SH-SY5Y (cell line): ENCODE results near the gene FOXO4.

Experiments
- GATA2 ChIP-seq: IDR thresholded peaks from 2 replicates; pipeline ENCODE4 v1.6.1; 2011; ENCODE audit warnings: mild to moderate bottlenecking, low read depth, low read length
- GATA3 ChIP-seq: IDR thresholded peaks from 2 replicates; pipeline ENCODE4 v1.6.1; 2011; ENCODE audit warnings: low read depth, mild to moderate bottlenecking, low read length, moderate library complexity

The FOXO4 gene, protein sequence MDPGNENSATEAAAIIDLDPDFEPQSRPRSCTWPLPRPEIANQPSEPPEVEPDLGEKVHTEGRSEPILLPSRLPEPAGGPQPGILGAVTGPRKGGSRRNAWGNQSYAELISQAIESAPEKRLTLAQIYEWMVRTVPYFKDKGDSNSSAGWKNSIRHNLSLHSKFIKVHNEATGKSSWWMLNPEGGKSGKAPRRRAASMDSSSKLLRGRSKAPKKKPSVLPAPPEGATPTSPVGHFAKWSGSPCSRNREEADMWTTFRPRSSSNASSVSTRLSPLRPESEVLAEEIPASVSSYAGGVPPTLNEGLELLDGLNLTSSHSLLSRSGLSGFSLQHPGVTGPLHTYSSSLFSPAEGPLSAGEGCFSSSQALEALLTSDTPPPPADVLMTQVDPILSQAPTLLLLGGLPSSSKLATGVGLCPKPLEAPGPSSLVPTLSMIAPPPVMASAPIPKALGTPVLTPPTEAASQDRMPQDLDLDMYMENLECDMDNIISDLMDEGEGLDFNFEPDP

DNA sequence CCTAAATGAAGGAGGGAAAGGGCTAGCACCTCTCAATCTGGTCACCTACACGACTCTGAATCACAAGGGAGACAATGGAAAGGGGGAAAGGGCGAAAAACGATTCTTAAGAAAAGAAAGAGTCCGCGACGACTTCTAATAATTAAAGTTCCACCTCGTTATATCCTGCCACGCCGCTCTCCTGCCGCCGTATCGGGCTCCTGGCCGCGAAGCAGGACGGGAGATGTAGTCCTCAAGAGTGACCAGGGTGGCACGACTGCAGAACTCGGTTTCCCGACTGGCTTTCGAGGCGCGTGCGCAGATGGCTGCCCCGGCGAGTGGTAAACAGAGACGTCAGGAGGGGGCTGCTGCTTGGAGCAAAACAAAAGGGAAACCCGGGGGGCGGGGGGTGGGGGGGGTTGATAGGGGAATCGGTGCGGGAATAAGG is at the start of gene FOXO4:
TSS of gene FOXO4 (plus strand) at position 297 of the 426 bp plus-strand sequence. CDS start 678 bp downstream, outside the sequence.
- TF ChIP-seq GATA3: no peak
- TF ChIP-seq GATA2: no peak

DNA sequence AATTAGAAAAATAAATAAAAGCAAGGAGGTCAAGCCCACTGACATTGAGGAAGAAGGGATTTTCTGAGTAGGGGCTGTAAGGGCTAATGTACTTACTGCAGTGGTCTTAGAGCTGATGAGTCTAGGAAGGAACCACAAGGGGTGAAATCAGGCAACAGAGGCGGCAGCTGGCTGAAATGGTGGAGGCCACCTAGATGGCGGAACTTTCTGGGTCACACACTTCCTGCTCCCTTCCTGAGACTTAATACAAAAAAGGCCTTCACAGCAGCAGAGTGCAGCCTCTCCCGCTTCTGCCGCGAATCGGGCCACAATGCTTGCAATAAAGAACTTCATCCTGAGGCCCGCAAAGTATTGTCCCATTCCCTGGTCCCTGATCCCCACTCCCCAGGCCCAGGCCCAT is 42.9 kb upstream of the FOXO4 start:
- no peak for TF ChIP-seq GATA3
- no peak for TF ChIP-seq GATA2

DNA sequence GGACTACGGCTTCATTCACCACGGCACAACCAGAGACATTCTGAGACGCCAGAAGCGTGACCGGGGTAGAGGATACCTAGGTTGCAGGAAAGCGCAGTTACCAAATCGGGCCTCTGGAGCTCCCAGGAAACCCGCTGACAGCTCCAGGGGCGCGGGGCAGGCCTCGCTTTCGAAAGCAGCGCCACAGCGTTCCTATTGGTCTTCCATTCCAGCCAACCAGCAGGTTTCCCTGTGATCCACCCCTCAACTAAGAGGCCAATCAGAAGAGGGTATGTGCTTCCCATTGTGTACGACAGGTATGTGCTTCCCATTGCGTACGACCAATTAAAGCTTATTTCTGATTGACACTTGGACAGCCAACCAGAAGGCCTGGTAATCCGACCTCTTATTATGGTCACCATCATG is 42.4 kb upstream of the FOXO4 start:
- TF ChIP-seq GATA2 (no peak), GATA3 (no peak)

DNA sequence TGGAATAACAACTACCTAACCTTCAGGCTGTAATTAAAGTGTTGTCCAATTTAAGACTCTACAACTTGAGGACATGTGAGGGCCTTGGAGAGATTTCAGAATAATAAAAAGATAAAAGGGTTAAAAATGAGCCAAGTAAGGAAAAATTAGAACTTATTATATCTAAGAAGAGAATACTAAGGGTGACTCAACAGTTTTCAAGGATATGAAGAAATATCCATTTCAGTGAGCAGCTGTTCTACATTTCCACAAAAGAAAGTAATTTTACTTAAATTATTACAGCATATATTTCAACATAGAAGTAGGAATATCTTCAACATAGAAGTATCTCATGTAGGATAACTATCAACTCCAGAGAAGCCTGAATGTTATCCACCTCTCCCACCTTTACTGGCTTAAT is 38.8 kb upstream of the FOXO4 start:
- TF ChIP-seq GATA2 (no peak), GATA3 (no peak)

DNA sequence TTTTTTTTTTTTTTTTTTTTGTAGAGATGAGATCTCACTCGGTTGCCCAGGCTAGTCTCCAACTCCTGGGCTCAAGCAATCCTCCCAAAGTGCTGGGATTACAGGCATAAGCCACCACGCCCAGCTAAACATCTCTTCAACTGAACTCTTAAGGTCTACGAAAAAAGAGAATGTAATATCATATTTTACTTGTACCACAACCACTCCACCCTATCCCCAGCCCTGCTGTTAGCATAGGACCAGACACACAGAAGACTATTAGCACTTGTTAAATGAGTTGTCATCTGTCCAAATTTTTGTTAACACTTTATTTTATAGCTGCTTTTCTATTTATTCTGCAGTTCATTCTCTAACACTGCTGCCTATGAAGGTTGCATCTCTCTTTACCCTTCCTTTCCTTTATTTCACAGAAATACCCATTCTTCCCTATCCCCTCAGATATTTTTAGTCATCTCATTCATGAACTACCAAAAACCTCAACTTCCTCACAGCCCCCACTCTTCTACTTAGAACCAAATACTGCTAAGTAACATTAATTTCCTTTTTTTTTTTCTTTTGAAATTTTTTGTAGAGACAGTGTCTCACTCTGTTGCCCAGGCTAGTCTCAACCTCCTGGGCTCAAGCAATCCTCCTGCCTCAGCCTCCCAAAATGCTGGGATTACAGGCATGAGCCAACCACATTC is 37.7 kb upstream of the FOXO4 start:
- no peak for TF ChIP-seq GATA2
- no peak for TF ChIP-seq GATA3

DNA sequence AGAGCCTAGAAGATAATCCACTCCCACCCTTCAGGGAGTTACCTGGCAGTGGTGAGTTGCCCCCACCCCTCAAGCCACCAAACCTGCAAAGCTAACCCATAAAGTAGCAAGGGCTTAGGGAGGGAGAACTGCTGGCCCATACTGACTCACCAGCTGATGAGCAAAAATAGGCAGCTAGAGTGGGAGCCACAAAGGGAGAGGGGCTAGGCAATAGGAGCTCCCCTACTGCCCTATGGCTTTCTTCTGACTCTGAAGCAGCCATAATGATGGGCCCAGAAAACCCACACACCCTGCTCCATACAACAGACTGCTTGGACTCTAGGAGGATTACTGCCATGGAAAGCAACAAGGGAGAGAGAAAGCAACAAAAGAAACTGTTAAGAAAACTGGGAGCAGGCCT is 35.5 kb upstream of the FOXO4 start:
- no peak for TF ChIP-seq GATA2
- TF ChIP-seq GATA3: no peak

DNA sequence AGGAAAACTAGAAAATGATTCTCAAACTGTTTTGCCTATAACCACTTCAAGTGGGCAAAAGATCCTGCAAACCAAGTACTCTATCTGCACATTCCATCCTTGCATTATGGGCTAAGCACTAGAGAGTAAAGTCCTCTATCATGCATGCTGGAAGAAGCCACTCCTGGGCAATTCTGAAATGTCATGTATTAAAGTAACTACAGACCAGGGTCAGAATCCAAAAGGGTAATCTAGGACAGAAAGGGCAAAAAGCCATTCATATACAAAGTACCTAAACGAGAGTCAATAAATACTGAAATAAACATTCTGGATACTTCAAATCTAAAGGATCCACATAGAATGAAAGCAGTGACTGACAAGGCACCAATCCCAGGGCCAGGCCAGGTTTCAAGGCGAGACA is 28.6 kb upstream of the FOXO4 start:
- TF ChIP-seq GATA2: no peak
- TF ChIP-seq GATA3: no peak

DNA sequence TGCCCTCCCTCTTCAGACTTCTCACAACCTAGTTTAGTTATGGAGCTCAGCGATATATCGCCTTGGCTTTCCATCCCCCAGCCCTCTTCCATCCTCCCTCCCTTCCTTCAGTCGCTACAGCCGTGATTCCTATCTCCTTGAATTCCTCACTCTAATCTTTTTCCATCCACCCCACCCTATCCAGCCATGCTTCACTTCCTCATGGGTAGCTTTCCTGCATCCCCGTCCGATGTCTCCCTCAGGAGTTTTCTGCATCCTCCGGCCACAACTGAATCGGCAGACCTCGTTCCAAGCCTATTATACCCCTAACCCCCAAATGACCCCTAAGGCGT is 28.0 kb upstream of the FOXO4 start:
- TF ChIP-seq GATA2 (no peak), GATA3 (no peak)

DNA sequence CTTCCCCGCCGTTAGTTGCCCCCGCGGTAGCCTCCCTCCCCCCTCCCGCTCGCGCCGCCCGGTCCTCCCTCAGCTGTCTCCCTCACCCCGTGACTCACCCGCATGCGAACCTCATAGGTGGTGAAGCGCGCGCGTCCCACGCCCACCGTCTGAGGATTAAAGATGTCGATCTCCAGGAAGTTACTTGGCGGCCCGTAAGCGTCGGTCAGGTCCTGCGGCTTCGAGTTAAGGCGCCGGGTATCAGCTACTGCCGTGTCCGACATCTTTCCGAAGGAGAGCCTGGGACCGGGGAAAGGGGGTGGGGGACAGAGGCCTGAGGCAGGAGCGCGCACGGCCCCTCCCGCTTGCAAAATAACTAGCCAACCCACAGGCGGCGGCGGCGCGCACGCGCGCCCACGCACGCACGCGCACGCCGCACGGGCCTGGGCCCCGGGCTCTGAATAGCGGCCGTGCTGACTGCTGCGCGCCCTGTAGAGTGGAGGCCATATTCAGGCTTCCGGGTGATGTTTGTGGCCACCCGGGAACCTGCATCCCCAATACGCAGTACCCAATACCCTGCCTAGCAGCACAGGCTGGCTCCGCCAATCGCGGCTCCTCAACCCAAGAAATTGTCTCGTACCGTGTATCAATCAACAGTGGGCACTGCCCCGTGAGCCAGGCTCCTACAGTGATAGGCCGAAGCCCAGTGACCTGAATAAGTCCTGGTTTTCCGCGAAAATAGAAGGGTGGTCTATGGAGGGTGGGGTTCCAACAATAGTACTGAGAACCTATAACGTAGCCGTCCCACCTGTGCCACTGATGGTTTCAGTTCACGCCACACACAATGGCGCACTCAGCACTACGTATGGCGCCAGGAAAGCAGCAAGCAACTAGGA is 27.4 kb upstream of the FOXO4 start, which contains the start of gene SNX12:
TSS of gene SNX12 (minus strand) at position 291 of the 875 bp plus-strand sequence. CDS start at position 263, 28 bp downstream.
- no peak for TF ChIP-seq GATA3
- 0 out of 2 replicates have a peak, but pooled peaks have one; percentile 18 for TF ChIP-seq GATA2

DNA sequence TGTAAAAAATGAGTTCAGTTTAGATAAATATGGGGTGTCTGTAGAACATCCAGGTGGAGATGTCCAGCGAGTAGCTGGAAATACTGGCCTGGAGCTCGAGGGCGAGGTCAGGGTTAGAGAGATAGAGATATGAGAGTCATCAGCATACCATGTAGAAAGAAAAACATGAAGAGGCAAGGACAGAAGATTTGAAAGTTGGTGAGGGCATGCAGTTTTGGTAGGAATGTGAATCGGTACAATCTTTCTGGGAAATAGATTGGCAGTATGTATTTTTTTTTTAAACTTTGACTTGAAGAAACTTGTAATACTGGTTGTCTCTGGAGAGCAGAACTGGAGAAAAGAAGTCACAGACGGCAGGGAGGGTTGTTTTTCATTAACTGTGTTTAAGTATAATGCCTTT is 25.1 kb upstream of the FOXO4 start:
- TF ChIP-seq GATA2: no peak
- TF ChIP-seq GATA3: no peak

DNA sequence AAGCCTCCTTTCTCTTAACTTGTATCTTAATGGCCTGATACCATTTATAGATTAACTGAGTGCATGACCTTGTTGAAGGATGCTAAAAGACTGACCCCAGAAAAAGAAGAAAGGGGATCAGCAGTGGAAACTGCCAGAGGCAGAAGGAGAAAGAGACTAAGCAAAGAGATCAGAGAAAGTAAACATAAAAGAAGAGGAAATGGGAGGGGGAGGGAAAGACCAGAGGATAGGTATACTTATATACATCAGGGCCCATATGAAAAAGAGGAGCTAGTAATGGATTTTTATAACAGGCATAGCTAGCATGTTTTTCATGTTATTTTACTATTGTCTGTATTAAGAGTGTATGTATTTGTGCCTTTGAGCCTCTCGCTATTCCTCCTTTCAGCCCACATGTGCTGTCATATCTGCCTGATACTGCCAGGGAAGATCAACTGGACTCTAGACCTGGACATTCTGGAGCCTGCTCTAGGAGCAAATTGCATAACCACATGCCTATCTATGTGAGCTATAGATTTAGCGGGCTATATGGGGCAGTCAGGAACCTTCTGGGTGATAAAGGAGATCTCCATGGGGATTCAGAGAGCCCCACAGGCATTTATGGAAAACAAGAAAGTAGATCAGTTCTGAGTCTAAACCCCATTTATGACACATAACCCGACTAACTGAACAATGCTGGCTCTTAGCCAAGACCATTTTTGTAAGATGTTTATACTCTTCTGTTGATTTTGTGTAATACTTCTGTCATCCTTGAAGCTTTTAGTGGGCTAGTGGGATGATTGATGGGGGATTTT is 14.1 kb upstream of the FOXO4 start:
- TF ChIP-seq GATA2 (no peak), GATA3 (no peak)

DNA sequence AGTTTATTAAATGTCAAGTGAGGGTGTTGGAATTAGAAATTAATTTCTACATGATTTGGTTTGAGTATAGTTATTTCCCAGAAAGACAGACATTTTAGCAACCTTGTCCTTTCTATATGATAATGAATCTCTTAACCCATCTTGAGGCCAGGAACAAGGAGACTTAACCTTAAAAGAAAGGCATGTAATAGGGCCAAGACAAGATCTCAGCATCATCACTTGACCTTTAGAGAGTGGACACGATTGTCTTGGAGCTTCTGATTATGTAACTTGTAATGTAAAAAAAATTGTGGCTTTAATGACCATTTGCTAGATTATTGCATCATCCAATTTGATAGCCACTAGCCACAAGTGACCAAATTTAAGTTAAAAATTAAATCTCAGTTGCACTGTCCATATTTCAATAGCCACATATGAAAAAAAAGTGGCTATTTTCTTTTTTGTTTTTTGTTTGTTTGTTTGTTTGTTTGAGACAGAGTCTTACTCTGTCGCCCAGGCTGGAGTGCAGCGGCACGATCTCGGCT is 13.5 kb upstream of the FOXO4 start:
- TF ChIP-seq GATA3 (no peak), GATA2 (no peak)

DNA sequence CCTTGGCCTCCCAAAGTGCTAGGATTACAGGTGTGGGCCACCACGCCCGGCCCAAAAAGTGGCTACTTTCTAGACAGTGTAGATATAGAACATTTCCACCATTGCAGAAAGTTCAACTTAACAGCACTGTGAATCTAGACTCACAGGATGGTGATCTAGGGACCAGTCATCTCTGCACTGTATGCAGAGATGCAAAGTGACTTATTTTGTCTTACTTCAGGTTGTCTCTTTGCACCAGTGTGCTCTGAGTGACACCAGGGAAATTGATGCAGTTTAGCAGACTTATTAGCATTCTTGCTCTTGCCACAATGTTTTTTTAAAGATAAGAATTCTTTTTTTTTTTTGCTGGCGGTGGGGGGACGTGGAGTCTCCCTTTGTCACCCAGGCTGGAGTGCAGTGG is 12.8 kb upstream of the FOXO4 start:
- TF ChIP-seq GATA3 (no peak), GATA2 (no peak)
